GM12878 (cell line): ENCODE results near the gene BRINP2. TPM values are rescaled to one million over a fixed set of nuclear protein-coding genes. Genes with fewer than 3 reads are reported as not detected.

Experiments
- ATAC-seq: fragments of 200-7000 bp; cut with Tn5 transposase; 3 replicates; pipeline ENCODE4 v1.9.1; 2020; ENCODE audit warnings: mild to moderate bottlenecking, moderate library complexity
- BruUV-seq: library from RNA; stranded (reverse); fragments of 400-500 nt; replicated peaks from 2 replicates; lab custom pipeline; 2021; lab: Mats Ljungman, UMichigan
- CTCF ChIA-PET: fragments of 300-600 bp; sonication (Branson Sonifier 250); formaldehyde crosslinking; extraction: SDS; loops from one replicate; lab custom pipeline; 2021; ENCODE audit warnings: inconsistent platforms; lab: Yijun Ruan, JAX
- POLR2A ChIA-PET: fragments of 350-600 bp; formaldehyde crosslinking; extraction: SDS; loops from one replicate; lab custom pipeline; 2021; ENCODE audit warnings: inconsistent platforms; lab: Charles Lee
- RAD21 ChIA-PET: fragments of 300-600 bp; sonication (Branson Sonifier 250); formaldehyde crosslinking; loops from one replicate; lab custom pipeline; 2023; ENCODE audit warnings: antibody characterized with exemption; ENCODE audit not compliant: unreplicated experiment; lab: Charles Lee
- SMC1A ChIA-PET: fragments of 300-600 bp; sonication (Branson Sonifier 250); formaldehyde crosslinking; loops from one replicate; lab custom pipeline; 2023; ENCODE audit not compliant: unreplicated experiment, uncharacterized antibody; lab: Charles Lee
- DNase-seq: peaks from one replicate; pipeline ENCODE4 v3.0.0-alpha.2; 2011; ENCODE audit warnings: low read depth, low spot score
- FAIRE-seq: peaks from 3 replicates; lab custom pipeline; 2011; peaks lifted over from hg19 to GRCh38; lab: Jason Lieb, UNC
- H2AFZ ChIP-seq: 2 replicates; pipeline ENCODE4 v1.6.0; 2011; ENCODE audit warnings: low read depth, low read length, control low read depth; ENCODE audit not compliant: control insufficient read depth
- H3K27ac ChIP-seq: 2 replicates; pipeline ENCODE4 v1.5.1; 2011; ENCODE audit warnings: control low read depth; ENCODE audit not compliant: control insufficient read depth, insufficient read depth
- H3K27me3 ChIP-seq, 2 experiments: replicated peaks in 1 of 2; 2 replicates each; pipeline versions ENCODE4 v1.6.0 to v1.6.1; 2011; ENCODE audit warnings: low read length in 1 of 2; ENCODE audit not compliant: control insufficient read depth in 2 of 2, insufficient read depth in 2 of 2
- H3K36me3 ChIP-seq, 2 experiments: 2 replicates each; pipeline ENCODE4 v1.5.1; 2011; ENCODE audit warnings: low read length in 1 of 2; ENCODE audit not compliant: control insufficient read depth in 2 of 2, insufficient read depth in 2 of 2
- H3K4me1 ChIP-seq: 2 replicates; pipeline ENCODE4 v1.6.1; 2011; ENCODE audit warnings: mild to moderate bottlenecking, low read length, moderate library complexity, mixed read lengths; ENCODE audit not compliant: control insufficient read depth, insufficient read depth
- H3K4me2 ChIP-seq: 2 replicates; pipeline ENCODE4 v1.6.0; 2011; ENCODE audit warnings: control low read depth; ENCODE audit not compliant: control insufficient read depth, insufficient read depth
- H3K4me3 ChIP-seq: fragments of 200-600 bp; sonication (generic); 2 replicates; pipeline ENCODE4 v1.5.1; 2016
- H3K79me2 ChIP-seq: 2 replicates; pipeline ENCODE4 v1.6.0; 2011; ENCODE audit warnings: low read length; ENCODE audit not compliant: control insufficient read depth, insufficient read depth
- H3K9ac ChIP-seq: 2 replicates; pipeline ENCODE4 v1.8.0; 2011; ENCODE audit warnings: low read length, control low read depth, mixed read lengths; ENCODE audit not compliant: control insufficient read depth, insufficient read depth
- H3K9me3 ChIP-seq: replicated peaks from 3 replicates; pipeline ENCODE4 v1.5.1; 2011; ENCODE audit warnings: mild to moderate bottlenecking, low read length; ENCODE audit not compliant: control insufficient read depth, insufficient read depth
- H4K20me1 ChIP-seq: 2 replicates; pipeline ENCODE4 v1.6.0; 2011; ENCODE audit not compliant: control insufficient read depth, insufficient read depth
- CBX3 ChIP-seq: fragments of 200-600 bp; sonication (generic); IDR thresholded peaks from 2 replicates; pipeline ENCODE4 v1.6.1; 2016; ENCODE audit warnings: low read depth, borderline replicate concordance
- EP300 ChIP-seq, 2 experiments: fragments of 150-350 bp in 1 of 2; IDR thresholded peaks; 2 replicates each; pipeline ENCODE4 v1.6.1; 2011 to 2012; ENCODE audit warnings: low read depth in 2 of 2, low read length in 2 of 2, borderline replicate concordance in 1 of 2, improper control_type of control experiment in 1 of 2, inconsistent platforms in 1 of 2; ENCODE audit not compliant: control insufficient read depth in 1 of 2
- ESRRA ChIP-seq: IDR thresholded peaks from 2 replicates; pipeline ENCODE4 v1.6.1; 2012; ENCODE audit warnings: mild to moderate bottlenecking, low read length, improper control_type of control experiment
- FOXM1 ChIP-seq: IDR thresholded peaks from 2 replicates; pipeline ENCODE4 v1.6.1; 2012; ENCODE audit warnings: low read depth, mild to moderate bottlenecking, inconsistent platforms, low read length, moderate library complexity
- HDAC2 ChIP-seq: fragments of 200-600 bp; sonication (generic); IDR thresholded peaks from 2 replicates; pipeline ENCODE4 v1.6.1; 2017
- MYC ChIP-seq: IDR thresholded peaks from 2 replicates; pipeline ENCODE4 v1.6.1; 2011; ENCODE audit warnings: mild to moderate bottlenecking, low read length, moderate library complexity, inconsistent platforms; ENCODE audit not compliant: insufficient read depth, insufficient replicate concordance, insufficient read length, severe bottlenecking
- NKRF ChIP-seq: fragments of 450-650 bp; conservative IDR thresholded peaks from 2 replicates; pipeline ENCODE4 v1.6.1; 2017; ENCODE audit warnings: mild to moderate bottlenecking, moderate library complexity
- PAX5 ChIP-seq: IDR thresholded peaks from 2 replicates; pipeline ENCODE4 v1.6.1; 2011; ENCODE audit warnings: low read depth, low read length, borderline replicate concordance
- RCOR1 ChIP-seq: conservative IDR thresholded peaks from 2 replicates; pipeline ENCODE4 v1.6.1; 2012; ENCODE audit warnings: low read depth, low read length, improper control_type of control experiment
- RELA ChIP-seq: fragments of 450-650 bp; IDR thresholded peaks from 2 replicates; pipeline ENCODE4 v1.8.0; 2014; ENCODE audit warnings: borderline replicate concordance; ENCODE audit not compliant: partially characterized antibody
- RELB ChIP-seq: fragments of 450-650 bp; IDR thresholded peaks from 2 replicates; pipeline ENCODE4 v1.6.1; 2017; ENCODE audit warnings: low read depth, mild to moderate bottlenecking, moderate library complexity
- SUZ12 ChIP-seq: fragments of 200-600 bp; sonication (generic); IDR thresholded peaks from one replicate; pipeline ENCODE4 v1.6.1; 2018; ENCODE audit warnings: antibody characterized with exemption, mild to moderate bottlenecking; ENCODE audit not compliant: unreplicated experiment
- WGBS: methylation state at CpG from one replicate; pipeline ENCODE4 v1.1.6; 2016; ENCODE audit warnings: low lambda C conversion rate; ENCODE audit not compliant: insufficient replicate concordance, insufficient coverage; ENCODE audit errors: missing lambda C conversion rate; 5-methylcytosine and 5-hydroxymethylcytosine counted together
- in situ Hi-C: fragments of 300-500 bp; cut with MboI; formaldehyde crosslinking; loops from 9 replicates; pipeline ENCODE4 v1.14.3; 2018; ENCODE audit warnings: mixed read lengths
- intact Hi-C: fragments of 100-400 bp; cut with micrococcal nuclease; formaldehyde crosslinking; loops from one replicate; pipeline ENCODE4 v1.14.2; 2022; ENCODE audit not compliant: unreplicated experiment
- polyA plus RNA-seq, 11 experiments: library from polyadenylated mRNA; depleted of rRNA in 4 of 11; unstranded in 6 of 11; stranded (reverse) in 5 of 11; fragments of >200 nt; fragmentation: Nextera tagmentation in 4 of 11; fragmentation: Illumina TruSeq in 1 of 11; extraction: Ambion mirVana in 4 of 11; extraction: Trizol in 1 of 11; gene quantifications; 1 replicate in 1 of 11; 2 replicates in 10 of 11; pipeline versions ENCODE4 v1.2.1 to v1.2.3, GENCODE V29; 2011 to 2016; ENCODE audit warnings: inconsistent platforms in 2 of 11, missing spikeins in 2 of 11, low read depth in 1 of 11
- total RNA-seq, 4 experiments: library from RNA; depleted of rRNA in 3 of 4; stranded (reverse); fragments of >200 nt in 3 of 4; fragmentation: Illumina TruSeq in 1 of 4; extraction: Trizol in 1 of 4; gene quantifications; 2 replicates each; pipeline versions ENCODE4 v1.2.1 to v1.2.3, GENCODE V29; 2013 to 2021
- TF ChIP-seq, protein P1 (sequence below): fragments of 450-650 bp; IDR thresholded peaks from 2 replicates; pipeline ENCODE4 v1.6.1; 2018; ENCODE audit warnings: borderline replicate concordance, mild to moderate bottlenecking; ENCODE audit not compliant: partially characterized antibody
- TF ChIP-seq, protein P2 (sequence below): IDR thresholded peaks from 2 replicates; pipeline ENCODE4 v1.6.1; 2011; ENCODE audit warnings: borderline replicate concordance, low read depth, mild to moderate bottlenecking, moderate library complexity, mixed read lengths, low read length; ENCODE audit not compliant: insufficient read depth; ENCODE audit errors: extremely low read length

The BRINP2 gene
- total and polyA plus RNA-seq, 10 of the 15 experiments (the other 5 are each of a cell fraction or from before 2014, with no cell fraction given): 0.03 TPM; not detected in 9

- TF ChIP-seq RELB (no peak), SUZ12 (no peak), HDAC2 (no peak), RELA (no peak)
- TF ChIP-seq, protein P1, sequence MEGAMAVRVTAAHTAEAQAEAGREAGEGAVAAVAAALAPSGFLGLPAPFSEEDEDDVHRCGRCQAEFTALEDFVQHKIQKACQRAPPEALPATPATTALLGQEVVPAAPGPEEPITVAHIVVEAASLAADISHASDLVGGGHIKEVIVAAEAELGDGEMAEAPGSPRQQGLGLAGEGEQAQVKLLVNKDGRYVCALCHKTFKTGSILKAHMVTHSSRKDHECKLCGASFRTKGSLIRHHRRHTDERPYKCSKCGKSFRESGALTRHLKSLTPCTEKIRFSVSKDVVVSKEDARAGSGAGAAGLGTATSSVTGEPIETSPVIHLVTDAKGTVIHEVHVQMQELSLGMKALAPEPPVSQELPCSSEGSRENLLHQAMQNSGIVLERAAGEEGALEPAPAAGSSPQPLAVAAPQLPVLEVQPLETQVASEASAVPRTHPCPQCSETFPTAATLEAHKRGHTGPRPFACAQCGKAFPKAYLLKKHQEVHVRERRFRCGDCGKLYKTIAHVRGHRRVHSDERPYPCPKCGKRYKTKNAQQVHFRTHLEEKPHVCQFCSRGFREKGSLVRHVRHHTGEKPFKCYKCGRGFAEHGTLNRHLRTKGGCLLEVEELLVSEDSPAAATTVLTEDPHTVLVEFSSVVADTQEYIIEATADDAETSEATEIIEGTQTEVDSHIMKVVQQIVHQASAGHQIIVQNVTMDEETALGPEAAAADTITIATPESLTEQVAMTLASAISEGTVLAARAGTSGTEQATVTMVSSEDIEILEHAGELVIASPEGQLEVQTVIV: no peak
- TF ChIP-seq, protein P2, sequence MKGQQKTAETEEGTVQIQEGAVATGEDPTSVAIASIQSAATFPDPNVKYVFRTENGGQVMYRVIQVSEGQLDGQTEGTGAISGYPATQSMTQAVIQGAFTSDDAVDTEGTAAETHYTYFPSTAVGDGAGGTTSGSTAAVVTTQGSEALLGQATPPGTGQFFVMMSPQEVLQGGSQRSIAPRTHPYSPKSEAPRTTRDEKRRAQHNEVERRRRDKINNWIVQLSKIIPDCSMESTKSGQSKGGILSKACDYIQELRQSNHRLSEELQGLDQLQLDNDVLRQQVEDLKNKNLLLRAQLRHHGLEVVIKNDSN: no peak
- TF ChIP-seq, all 136 proteins: peak for 0
These were observed 32.9 kb upstream of the BRINP2 start (continued) for GRCh38 chr1:177137814-177138213.

GRCh38 chr1:177138347-177138746 is 32.4 kb upstream of the BRINP2 start:
- WGBS: 37% methylated on average over 4 of the region's 4 CpGs
- H3K4me2 ChIP-seq: no peak overlapping the region
- H4K20me1 ChIP-seq: no peaks in the 10 kb centered on the region
- H3K4me1 ChIP-seq: no peaks in the 10 kb centered on the region
- in situ Hi-C loops: no loop called here
- no peaks in the 10 kb centered on the region for H3K36me3 ChIP-seq
- H3K27ac ChIP-seq: no peak overlapping the region
- ChIA-PET RAD21 (no interaction called here), SMC1A (no interaction called here), POLR2A (no interaction called here), CTCF (no interaction called here)
- H2AFZ ChIP-seq: no peak overlapping the region
- no peak overlapping the region for H3K4me3 ChIP-seq
- no TSS peak for BruUV-seq
- no peaks in the 10 kb centered on the region for H3K79me2 ChIP-seq
- no peaks in the 10 kb centered on the region for H3K9me3 ChIP-seq
- no peak overlapping the region for H3K9ac ChIP-seq
- no peak for DNase-seq
- ATAC-seq: no peak
- H3K27me3 ChIP-seq: no peaks in the 10 kb centered on the region
- no peak for FAIRE-seq
- intact Hi-C loops: no loop called here
- TF ChIP-seq PAX5 (no peak), NKRF (no peak), ESRRA (no peak), MYC (no peak), EP300 (IDR thresholded peaks at IDR 0.05; ENCODE audit: borderline replicate concordance in 1 of 2, control insufficient read depth in 1 of 2, low read depth in 2 of 2, low read length in 2 of 2) (no peak), FOXM1 (no peak), CBX3 (no peak), RCOR1 (no peak)
